Activated T-cell treated with anti-CD3 and anti-CD28 coated beads, Interleukin-2, amount 50 U/mL, for 1 hour (primary cell): ENCODE results near the gene CALML5.
"Not testable (repeated sequence)": the region's sequence is repeated elsewhere in the genome, so short reads cannot be mapped to it uniquely, and the experiment has no call there.

Experiments
- DNase-seq: peaks from one replicate; pipeline ENCODE4 v3.0.0-alpha.2; 2020

The CALML5 gene

DNA sequence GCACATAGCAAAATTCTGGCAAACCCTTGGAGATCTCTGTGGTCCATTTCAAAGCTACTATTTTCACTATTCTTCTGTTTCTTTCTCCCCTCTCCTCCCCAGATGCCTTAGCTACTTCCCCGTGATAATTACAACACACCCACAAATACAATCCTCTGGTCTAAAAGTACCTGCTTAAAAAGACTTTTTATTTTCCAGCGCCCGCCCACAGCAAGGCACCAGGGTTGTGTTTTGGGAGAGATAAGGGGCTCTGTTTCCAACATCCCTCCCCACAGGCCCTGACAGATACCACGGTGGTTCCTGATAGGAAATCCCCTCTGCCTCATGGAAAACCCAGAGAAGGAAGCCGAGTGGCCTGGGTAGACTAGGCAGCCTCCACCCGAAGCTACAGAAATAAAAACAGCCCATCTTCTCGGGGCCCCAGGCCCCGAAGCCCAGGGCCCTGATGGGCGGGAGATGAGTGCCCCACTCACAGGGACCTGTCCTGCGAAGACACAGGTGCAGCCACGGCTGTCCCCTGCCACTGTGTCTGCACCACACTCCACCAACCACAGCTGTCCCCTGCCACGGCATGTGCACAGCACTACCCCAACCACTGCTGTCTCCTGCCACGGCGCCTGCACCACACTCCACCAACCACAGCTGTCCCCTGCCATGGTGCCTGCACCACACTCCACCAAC, 19.7 kb downstream of the CALML5 start:
- no peak for DNase-seq

GRCh38 chr10:5478694-5479305, 20.6 kb downstream of the CALML5 start:
- no peak for DNase-seq

- DNase-seq, result no peak
These were observed 21.2 kb downstream of the CALML5 start for GRCh38 chr10:5477948-5478693.

- no peak for DNase-seq
These were observed 22.3 kb downstream of the CALML5 start for GRCh38 chr10:5476918-5477525.

DNA sequence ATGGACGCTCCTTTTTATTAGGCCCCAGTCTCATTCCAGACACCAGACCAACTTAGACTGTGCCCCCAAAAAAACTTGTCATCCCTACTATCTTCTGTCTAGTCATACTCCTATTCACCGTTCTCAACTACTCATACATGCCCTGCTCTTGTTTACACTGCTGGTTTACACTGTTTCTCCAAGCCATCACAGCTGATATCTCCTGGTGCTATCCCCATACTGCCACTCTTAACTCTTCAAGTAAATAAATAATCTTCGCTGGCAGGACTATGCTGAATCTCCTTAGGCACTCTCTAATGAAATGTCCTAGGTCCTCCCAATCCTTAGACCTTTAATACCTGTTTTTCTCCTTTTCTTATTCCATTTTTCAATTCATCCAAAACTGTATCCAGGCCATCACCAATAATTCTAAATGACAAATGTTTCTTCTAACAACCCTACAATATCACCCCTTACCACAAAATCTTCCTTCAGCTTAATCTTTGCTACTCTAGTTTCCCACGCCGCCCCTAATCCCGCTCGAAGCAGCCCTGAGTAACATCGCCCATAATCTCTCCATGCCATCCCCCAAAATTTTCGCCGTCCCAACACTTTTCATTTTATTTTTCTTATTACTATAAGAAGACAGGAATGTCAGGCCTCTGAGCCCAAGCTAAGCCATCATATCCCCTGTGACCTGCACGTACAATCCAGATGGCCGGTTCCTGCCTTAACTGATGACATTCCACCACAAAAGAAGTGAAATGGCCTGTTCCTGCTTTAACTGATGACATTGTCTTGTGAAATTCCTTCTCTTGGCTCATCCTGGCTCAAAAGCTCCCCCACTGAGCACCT, 23.2 kb downstream of the CALML5 start:
- DNase-seq, result not testable (repeated sequence)

GRCh38 chr10:5475088-5475487, 24.3 kb downstream of the CALML5 start:
- not testable (repeated sequence) for DNase-seq

- not testable (repeated sequence) for DNase-seq
These were observed 24.7 kb downstream of the CALML5 start for GRCh38 chr10:5474642-5475041.

- no peak for DNase-seq
These were observed 29.2 kb downstream of the CALML5 start for GRCh38 chr10:5470062-5470751.

- no peak for DNase-seq
These were observed 29.9 kb downstream of the CALML5 start for GRCh38 chr10:5469353-5470061.

DNA sequence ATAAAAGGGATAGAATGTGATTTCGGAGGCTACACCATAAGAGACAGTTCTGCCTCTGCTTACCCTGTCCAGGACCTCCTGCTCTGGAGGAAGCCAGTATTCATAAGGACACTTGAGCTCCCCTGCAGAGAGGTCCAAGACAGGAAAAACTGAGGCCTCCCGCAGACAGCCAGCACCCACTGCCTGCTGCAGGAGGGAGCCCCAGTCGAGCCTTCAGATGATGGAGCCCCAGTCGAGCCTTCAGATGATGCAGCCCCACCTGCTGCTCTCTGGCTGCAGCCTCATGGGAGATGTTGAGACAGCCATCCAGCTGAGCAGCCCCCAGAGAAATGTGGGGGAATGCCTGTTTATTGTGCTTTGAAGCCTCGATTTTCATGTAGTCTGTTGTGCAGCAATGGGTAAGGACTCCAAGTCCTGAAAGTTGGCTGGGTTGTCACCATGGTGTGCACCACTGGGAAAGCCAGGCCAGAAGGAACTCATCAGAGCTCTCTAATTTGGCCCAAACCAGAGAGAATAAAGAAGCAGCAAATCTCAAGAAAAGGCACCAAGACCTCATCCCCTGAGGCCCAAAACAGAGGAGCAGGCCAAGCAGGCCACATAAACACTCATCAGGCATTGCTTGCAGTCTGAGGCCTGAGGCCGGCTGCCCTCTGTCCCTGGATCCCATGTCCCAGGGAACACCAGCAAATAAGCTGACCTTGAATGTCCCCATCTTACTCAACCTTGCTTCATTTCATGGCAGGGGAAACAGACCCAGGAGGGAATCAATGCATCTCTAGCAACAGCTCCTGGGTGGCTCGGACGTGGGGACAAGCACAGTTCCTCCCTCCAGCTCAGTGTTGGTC, 30.9 kb downstream of the CALML5 start:
- no peak for DNase-seq

DNA sequence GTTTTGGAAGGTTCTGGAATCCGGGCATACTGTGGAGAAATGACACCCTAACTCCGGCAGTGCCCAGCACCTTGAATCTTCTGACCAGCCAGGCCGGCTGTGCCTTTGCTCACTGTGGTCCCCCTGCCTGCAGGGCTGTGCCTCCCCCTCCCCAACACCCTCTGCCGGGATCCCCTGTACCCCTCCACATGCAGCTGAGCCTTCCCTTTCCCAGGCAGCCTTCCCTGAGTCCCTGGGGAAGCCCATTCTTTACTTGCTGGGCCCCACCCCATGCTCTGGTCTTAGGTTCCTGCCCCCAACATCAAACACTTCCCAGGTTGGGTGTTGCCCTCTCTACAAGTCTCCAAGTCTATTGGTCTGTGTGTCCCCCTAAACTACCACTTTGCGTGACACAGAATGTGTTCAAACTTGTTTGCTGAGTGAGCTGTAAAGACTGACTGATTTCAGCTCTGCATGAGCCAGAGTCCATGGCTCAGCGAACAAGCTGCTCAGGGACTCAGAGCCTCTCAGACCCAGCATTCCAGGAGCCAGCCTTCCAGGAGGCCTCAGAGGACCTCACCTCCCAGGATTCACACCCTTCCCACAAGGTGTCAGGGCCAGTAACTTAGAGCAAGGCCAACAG, 31.6 kb downstream of the CALML5 start:
- DNase-seq, result no peak

GRCh38 chr10:5467207-5467535, 32.2 kb downstream of the CALML5 start:
- DNase-seq, result no peak

DNA sequence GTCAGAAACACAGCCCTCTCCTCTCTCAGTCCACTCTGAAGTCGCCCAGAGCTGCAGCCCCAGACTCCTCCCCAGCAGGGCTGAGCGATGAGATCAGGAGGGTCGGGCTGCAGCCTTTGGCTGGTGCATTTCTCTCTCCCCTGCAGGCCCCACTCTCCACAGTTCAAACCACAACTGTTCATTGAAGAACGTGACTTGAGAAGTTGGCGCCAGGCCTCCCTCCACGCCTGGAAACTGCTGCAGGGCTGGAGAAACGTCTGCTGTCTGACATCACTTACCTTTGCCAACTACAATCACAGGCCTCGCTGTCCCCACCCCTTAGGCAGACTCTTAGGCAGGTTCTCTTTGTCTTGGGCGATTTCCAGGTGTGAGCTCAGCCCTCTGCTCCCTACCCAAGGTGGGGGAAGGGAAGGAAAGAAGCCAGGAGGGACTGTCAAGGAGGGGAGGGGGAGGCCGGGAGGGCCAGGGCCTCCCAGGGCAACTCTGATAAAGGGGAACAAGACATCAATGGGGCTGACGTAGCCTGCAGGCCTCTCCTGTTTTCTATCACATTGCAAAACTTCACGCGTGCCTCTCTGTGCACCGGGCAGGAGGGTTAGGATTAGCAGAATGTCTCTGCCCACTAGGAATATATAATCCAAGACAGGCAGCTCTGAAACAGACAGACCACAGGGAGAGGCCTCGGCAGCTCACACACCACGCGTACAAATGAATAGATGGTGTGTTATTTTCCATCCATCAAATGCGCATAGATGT, 32.7 kb downstream of the CALML5 start:
- DNase-seq, result no peak

GRCh38 chr10:5465976-5466450, 33.4 kb downstream of the CALML5 start:
- no peak for DNase-seq

DNA sequence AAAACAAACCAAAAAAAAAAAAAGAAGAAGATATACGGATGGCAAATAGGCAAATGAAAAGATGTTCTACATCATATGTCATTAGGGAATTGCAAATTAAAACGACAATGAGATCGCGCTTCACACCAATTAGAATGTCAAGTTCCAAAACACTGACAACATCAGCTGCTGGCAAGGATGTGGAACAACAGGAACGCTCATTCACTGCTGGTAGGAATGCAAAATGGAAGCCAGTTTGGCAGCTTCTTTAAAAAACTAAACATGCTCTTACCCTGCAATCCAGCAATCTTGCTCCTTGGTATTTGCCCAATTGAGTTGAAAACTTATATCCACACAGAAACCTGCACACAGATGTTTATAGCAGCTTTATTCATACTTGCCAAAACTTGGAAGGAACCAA, 34.8 kb downstream of the CALML5 start:
- DNase-seq, result no peak

- DNase-seq, result no peak
These were observed 36.5 kb downstream of the CALML5 start for GRCh38 chr10:5462841-5463293.

DNA sequence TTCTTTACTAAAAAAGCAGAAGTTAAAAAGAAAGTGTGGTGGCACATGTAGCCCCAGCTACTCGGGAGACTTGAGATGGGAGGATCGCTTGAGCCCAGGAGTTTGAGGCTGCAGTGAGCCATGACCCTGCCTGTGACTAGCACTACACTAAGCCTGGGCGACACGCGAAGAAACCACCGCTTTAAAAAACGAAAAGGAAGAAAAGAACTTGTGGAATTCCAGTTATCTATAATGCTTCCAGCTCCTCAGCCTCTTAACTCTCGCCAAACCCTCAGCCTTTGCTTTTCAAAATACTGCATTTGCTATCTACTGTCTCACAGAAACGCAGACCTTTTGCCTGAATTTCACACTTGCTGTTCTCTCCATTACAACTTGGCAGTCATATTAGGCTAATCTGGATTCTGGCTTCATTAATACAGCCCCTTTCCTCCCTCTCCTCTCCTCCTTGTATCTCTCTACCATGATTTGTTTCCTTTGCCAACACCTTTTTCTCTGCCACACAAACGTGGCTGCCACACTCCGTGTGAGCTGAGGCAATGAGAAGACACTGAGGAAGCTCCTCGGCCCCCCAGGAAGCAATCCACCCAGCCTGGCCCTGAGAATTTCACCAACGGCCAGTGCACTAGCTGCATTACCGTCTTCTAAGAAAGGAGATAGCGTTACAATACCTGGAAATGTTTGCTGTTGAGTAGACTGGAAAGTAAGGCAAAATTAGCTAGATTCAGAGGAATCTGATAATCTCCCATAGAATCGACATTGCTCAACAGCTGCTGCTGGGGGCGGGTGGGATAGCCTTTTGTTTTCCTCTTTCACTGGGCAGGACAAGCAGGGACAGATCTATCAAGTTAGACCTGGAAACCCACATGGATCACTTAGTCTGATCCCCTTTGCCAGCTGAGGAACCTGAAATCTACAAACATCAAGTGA, 37.2 kb downstream of the CALML5 start:
- no peak for DNase-seq

DNA sequence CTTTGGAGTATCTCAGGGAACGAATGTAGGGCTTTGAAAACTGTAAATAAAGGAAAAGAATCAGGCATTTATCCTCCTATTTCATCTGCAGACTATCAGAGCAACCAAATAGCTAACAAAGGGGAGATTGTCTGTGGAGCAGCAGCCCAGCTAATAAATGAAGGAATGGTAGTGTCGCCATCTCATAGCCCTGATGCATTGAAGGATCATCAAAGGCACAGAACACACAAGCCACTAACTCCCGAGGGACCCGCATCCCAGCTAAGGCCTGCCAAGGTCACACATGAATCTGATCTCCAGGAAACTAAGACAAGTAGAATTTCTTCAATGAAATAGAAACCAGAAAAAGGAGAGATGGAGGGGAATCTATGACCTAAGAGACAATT, 38.2 kb downstream of the CALML5 start:
- no peak for DNase-seq
